Activated gamma-delta T cell treated with anti-CD3 and anti-CD28 coated beads, Interleukin-2, amount 50 U/mL, for 16 hours (primary cell): ENCODE data around the gene KLK2.

Source experiments
- DNase-seq: peaks from one replicate; pipeline ENCODE4 v3.0.0-alpha.2; 2020; ENCODE audit warnings: low read depth

KLK2 gene

DNA sequence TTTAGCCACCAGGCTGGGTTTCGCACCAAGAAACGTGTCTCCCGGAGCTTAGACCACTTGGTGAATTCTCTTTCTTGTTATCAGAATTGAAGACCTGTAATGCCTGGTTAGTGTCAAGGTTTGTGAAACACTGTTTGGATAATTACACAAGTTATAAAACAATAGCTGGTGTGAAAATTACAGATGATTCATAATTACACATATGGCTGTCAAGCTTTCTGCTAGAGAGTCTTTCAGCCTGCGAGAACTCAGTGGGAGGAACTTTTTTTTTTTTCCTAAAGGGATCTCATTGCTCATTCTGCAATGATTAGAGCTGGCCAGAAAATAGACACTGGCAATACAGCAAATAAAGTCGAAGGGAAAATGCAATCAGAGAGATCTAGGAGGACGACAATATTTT lies 51.3 kb downstream of the KLK2 start:
- DNase-seq: no peak

DNA sequence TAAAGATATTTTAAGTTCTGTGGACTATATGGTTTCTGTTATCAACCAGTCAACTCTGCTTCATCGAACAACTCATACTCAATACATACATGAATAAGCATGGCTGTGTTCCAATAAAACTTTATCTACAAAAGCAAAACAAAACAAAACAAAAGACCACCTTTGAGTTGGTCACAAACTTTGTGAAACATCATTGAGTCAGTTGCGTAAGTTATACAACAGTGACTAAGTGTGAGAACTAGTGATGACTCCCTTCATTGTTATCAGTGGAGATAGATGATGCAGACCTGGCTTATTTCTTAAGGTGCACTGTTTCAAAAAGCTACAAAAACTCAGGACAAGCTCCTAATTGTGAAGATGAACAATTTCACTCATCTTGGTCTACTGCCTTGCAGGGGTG lies 52.5 kb downstream of the KLK2 start:
- DNase-seq: no peak

DNA sequence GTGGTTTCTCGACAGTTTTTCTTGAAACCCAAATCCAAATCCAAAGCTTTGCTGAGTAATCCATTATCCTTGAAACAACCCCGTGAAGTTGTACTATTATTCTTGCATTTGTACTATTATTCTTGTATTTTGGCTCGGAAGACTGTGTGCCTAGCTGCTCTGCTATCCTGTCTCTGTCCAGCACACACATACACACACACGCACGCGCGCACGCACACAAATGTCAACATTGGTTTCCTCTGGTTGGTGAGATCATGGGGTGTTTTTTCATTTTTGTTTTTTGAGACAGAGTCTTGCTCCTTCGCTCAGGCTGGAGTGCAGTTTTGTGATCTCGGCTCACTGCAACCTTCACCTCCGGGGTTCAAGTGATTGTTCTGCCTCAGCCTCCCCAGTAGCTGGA lies 52.9 kb downstream of the KLK2 start:
- no peak for DNase-seq

DNA sequence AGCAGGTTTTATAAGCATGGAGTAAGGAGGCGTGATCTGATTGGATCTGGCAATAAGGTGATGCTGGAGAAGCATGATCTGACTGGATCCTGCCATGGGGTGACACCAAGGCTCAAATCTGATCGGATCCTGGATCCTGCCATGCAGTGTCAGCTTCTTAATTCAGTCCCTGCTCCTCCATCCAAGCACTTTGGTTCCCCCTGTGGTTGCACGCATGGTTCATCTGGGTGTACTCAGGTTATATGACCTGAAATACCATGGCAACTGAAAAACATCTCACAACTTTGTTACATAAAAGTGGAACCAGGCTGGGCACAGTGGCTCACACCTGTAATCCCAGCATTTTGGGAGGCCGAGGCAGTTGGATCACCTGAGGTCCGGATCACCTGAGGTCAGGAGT lies 55.6 kb downstream of the KLK2 start:
- DNase-seq: no peak
